Body of pancreas (tissue), 4 donors: ENCODE results near the gene CFAP90.

Experiments
- CTCF ChIP-seq, 7 experiments: fragments of 450-650 bp in 4 of 7; fragments of 200-600 bp in 3 of 7; sonication (generic) in 3 of 7; IDR thresholded peaks; one replicate each; pipeline ENCODE4 v1.5.1; 2016 to 2019; ENCODE audit warnings: antibody characterized with exemption in 7 of 7
- POLR2A ChIP-seq, 3 donors: fragments of 450-650 bp; IDR thresholded peaks; one replicate each; pipeline ENCODE4 v1.6.1; 2016; ENCODE audit warnings: antibody characterized with exemption in 3 of 3, mild to moderate bottlenecking in 2 of 3

- TF ChIP-seq CTCF (IDR thresholded peaks at IDR 0.05) (no peak), POLR2A (IDR thresholded peaks at IDR 0.05) (no peak)
These were observed 36.1 kb downstream of the CFAP90 start for GRCh38 chr5:7814816-7815215.
